Measurements from ENCODE around the gene NUBPL.

DNA sequence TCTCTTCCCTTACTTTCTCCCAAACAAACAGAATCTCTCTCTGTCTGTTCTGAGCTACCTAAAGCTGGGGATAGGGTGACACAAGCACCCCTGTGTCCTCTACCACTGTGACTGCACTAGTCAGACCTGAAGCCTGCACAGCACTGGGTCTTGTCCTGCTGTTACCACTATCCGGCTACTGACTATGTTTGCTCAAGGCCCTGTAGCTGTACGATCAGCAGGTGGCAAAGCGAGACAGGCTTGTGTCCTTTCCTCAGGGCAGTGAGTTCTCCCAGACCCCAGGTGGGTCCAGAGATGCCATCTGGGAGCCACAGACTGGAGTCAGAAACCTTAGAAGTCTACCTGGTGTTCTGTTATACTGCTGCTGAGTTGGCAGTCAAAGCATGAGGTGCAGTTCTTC lies 116.4 kb downstream of the NUBPL start:
- TF ChIP-seq, protein P1, sequence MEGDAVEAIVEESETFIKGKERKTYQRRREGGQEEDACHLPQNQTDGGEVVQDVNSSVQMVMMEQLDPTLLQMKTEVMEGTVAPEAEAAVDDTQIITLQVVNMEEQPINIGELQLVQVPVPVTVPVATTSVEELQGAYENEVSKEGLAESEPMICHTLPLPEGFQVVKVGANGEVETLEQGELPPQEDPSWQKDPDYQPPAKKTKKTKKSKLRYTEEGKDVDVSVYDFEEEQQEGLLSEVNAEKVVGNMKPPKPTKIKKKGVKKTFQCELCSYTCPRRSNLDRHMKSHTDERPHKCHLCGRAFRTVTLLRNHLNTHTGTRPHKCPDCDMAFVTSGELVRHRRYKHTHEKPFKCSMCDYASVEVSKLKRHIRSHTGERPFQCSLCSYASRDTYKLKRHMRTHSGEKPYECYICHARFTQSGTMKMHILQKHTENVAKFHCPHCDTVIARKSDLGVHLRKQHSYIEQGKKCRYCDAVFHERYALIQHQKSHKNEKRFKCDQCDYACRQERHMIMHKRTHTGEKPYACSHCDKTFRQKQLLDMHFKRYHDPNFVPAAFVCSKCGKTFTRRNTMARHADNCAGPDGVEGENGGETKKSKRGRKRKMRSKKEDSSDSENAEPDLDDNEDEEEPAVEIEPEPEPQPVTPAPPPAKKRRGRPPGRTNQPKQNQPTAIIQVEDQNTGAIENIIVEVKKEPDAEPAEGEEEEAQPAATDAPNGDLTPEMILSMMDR (IDR thresholded peaks at IDR 0.05) = no peak
- no peak for TF ChIP-seq POLR2A (IDR thresholded peaks at IDR 0.05)

Measured in Peyer's patch (tissue), 4 donors.